Endothelial cell of umbilical vein (primary cell): ENCODE measurements around the gene INHBB.

ENCODE experiments used
- CTCF ChIP-seq, 2 donors: IDR thresholded peaks; 1 replicate in 1 of 2; 2 replicates in 1 of 2; pipeline ENCODE4 v1.5.1; 2011; ENCODE audit warnings: low read length in 2 of 2, mild to moderate bottlenecking in 2 of 2, moderate library complexity in 2 of 2, control low read depth in 1 of 2, inconsistent platforms in 1 of 2, low read depth in 1 of 2; ENCODE audit not compliant: insufficient read depth in 1 of 2; ENCODE audit errors: extremely low read depth in 1 of 2
- POLR2A ChIP-seq: IDR thresholded peaks from 2 replicates; pipeline ENCODE4 v1.6.1; 2012; ENCODE audit warnings: low read depth, mild to moderate bottlenecking, control low read depth, low read length

- no peak for TF ChIP-seq CTCF (IDR thresholded peaks at IDR 0.05; ENCODE audit: extremely low read depth in 1 of 2, insufficient read depth in 1 of 2, low read depth in 1 of 2, low read length in 2 of 2)
- no peak for TF ChIP-seq POLR2A
Observed at GRCh38 chr2:120345608-120346007, 328 bp upstream of the INHBB start.
